ENCODE results near the gene IP6K3.

Gene IP6K3

DNA sequence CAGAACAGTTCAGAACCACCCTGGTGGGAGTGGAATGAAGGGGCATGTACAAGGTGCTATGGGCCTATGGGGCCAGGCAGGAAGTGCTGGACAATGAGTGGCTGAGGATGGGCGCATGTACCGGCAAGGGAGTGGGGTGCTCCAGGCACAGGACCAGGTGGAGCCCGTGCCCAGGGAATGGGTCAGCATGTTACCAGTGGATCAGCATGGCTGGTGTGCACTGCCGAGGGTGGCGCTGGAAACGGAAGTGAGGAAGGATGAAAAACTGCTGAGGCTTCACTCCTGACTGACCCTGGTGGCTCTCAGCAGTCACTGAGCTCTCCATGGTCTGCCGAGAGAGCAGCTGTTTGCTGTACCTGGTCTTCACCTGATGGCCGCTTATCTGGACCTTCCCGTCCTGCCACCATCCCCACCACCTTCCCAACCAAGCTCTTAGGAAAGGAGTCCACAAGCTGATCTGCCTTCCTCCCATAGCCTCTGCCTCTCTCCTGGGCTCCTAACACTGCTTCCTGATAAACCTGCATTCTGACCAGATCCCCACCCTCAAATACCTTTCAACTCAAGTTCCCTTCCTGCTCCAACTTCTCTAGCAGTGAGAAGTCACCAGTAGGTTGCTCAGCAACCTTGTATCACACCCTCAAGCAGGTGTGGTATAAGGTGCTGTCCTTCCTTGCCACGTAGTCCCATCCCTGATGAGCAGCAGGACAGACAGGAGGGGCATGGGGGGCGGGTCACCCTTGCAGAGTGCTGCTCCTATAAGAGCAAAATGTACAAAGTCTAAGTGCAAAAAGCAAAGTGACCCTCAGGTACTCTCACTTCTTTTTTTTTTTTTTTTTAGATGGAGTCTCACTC, 42.3 kb downstream of the IP6K3 start:
- no peak for DNase-seq (ENCODE audit: low spot score)

DNA sequence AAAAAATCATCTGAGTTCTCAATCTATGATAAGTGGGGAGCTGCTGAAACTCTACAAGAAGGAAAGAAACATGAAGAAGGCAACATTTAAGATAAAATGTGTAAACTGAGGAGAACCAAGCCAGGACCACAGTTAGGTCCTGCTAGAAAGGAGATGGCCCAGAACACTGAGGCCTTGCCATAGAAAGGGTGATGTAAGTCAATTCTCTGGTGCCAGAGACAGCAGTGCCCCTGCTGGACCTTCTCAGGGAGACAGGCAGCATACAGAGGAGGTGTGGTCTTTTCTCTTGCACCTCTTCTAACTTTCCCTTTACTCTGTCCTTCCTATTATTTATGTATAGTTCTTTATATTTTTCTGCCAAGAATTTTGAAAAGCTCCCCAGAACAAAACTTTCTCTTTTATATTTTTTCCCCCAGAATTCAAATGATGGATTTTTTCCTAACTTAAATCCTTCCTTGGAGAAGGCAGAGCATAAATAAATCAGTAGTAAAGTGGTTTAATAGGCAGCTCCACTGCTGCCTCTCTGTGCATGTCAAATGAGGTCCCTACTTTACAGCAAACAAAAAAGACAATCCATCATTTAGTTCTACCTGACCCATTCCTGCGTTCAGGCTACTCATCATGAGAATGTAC, 44.2 kb downstream of the IP6K3 start:
- DNase-seq (ENCODE audit: low spot score): peak; percentile 45

DNA sequence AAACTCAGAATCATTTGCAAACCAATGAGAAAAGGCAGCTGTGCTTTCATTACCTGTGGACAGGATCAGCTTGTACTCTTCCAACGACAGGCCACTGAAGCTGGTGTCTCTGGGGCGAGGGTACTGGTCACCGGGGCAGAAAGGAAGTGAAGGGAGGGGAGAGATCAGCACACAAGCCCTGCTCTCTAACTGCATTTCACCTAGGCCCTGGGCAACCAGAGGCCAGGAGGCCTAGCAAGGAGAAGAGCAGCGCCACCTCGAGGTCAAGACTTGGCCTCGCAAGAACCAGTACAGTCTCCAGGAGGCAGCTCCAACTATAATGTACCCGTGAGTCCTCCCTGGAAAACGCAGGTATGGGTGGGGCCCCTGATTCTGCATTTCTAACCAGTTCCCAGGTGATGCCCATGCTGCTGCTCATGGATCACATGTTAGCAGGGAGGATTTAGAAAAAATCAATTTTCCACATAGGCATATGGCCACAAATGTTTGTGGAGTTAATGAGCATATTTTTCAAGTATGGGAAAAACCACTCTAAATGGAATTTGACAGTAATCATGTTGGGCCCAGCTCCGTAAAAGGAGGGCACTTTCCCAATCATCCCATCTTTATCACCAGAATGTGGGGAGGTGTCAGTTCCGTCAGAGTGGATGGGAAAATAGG, 46.2 kb downstream of the IP6K3 start:
- peak; percentile 53 for DNase-seq (ENCODE audit: low spot score)

DNA sequence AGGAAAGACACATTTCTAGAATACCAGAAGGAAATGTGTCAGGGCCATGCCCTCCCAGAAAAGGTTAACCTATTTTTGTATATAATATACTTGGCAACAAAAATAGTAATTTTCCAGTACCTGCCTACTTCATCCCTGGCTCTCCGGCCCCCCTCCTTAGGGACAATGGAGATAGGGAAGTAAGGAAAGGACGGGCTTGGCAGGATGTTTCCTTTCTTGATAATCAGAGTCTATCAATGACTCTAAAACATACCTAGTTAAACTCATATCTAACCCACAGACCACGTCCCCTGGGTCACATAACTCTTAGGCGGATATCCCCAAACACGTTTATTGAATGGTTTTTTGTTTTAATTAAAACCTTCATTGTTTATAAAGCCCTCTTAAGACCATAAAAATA, 47.0 kb downstream of the IP6K3 start:
- DNase-seq (ENCODE audit: low spot score): no peak

DNA sequence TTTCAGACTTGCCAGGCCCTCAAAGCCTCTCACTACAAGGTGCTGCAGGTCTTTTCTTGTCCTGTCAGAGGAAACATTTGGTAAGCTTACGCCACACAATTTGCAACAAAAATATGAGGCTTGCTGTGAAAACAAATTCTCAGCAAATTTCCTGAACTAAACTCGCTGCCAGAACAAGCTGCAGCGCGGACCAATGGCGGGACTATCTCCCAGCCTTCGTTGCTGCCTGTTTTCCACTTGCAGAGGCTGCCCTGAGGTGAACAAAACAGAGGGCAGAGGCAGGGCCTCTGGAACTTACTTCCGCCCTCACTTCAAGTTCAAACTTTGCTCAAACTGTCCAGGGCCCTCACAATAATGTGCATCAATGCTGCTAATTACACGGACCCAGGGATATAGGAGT, 47.6 kb downstream of the IP6K3 start:
- DNase-seq (ENCODE audit: low spot score): no peak

DNA sequence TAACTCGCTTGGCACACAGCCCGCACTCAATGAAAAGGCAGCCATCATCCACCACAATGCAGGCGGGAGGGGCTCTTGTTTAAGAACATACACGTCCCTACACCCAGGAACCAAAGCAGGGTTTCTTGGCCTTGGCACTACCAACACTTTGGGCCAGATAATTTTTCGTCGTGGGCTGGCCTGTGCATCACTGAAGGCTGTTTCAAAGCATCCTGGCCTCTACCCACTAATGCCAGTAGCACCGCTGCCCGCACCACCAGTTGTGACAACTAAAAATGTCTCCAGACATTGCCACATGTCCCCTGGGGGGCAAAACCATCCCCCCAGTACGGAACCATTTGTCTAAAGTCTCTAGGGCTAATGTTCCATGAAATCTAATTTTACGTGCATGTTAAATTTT, 48.2 kb downstream of the IP6K3 start:
- no peak for DNase-seq (ENCODE audit: low spot score)

DNA sequence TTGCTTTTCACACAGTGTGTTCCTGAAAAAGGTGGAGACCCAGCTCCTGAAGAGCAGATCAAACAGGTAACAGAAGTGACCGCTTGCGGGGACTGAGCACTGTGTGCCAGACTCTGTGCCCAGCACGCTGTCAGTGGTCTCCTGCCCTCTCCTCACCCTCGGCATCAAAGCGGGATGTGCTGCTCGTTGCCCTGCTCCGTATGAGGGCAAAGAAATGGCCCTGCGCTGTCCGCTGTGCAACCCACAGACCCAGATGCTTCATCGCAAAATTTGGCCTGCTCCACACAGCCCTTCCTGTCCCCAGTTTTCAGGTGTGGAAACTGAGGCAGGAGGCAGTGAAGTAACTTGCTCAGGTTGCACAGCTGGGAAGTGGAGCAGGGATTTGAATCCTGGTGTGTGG, 48.9 kb downstream of the IP6K3 start:
- DNase-seq (ENCODE audit: low spot score): no peak

DNA sequence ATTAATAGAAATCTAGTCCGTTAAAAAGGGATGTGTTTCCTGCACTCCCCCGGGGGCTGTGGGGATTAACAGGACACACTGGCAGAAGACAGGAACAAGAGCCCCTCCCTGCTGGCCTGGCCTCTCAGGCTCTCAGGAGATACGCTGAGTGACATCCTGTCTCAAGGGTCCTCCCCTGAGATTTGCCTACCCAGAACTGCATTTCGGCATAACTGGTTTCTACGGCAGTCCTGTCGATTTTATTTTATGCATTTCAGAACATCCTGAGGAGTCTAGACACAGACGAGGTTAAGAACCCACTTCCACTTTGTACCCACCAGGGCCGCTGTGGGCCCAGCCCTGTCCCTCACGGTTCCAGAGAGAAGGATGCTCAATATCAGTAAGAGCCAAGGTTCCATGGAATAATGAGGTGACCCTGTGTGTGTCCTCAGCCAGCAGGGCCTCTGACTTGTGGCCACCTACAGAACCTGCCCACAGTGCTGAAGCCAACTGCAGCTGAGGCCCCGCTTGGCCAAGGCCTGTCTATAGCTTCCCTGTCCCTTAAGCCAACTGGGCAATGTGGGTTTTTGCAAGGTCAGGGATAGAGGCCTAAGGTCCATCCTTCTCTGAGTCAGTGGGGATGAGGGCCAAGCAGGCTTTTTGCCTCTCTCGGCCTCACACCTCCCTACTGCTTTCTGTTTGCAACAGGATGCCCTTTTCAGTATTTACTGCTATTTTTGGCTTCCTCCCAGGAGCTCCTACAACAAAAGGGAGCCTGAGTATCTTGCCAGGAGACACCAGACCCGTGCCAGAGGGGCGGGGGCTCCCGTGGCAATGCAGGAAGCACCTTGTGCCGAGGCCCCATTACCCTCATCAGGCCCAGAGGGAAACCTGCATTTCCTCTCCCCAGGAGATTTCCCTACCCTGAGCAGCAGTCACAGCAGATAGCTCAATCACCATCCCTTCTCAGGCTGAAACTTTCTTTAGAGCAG, 49.9 kb downstream of the IP6K3 start:
- DNase-seq (ENCODE audit: low spot score): no peak

DNA sequence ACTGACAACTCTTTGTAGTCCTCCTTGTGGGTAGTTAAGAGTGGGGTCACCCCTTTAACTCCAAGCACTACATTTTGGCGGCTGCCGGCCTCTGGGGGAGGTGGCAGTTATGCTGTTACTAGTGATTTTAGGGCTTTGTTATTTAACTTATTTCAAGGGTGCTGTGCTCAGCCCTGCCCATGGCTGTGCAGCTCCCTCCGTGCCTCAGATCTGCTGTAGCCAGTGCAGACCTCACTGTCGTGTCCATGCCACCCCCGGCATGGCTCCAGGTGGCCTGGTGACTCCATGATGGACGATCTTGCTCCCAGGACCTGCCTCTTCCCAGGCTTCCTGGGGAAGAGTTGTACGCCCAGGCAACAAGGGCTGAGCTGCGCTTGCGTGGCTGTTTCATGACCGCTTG, 50.6 kb downstream of the IP6K3 start:
- DNase-seq (ENCODE audit: low spot score): no peak

DNA sequence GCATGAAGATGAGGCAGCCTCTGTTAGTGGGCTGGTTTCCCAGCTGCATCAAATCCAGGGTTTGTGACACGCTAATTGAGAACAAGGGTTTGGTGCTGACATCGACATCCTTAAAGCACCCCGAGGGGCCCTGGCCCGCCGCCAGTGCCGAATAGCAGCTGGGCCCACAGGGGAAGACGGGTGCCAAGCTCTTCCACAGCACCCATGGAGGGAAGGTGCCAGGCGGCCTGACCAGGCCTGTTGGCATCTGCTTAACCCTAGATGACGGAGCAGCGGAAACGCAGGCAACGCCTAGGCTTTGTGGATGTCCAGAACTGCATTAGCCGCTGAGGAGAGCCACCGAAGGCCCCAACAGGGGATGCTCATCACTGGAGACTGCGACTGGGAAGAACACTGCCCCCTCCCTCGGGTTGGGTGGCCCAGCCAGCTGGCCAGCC, 51.2 kb downstream of the IP6K3 start:
- DNase-seq (ENCODE audit: low spot score): no peak

DNA sequence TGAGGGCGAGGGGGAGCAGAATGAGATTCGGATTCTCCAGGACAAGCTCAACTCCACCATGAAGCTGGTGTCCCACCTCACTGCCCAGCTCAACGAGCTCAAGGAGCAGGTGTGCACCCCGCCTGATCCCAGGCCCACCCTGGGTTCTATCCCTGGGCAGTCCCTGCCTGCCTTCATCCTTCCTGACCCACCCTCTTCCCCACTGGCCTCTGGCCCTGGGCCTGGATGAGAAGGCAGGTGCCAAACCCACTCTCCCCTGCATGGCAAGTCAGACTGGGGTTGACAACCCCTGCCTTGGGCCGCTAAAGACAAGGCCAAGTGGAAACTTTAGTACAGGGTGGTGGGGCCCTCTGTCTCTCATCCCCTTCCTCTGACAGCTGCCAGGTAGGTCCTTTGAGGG, 51.7 kb downstream of the IP6K3 start:
- DNase-seq (ENCODE audit: low spot score): no peak

DNA sequence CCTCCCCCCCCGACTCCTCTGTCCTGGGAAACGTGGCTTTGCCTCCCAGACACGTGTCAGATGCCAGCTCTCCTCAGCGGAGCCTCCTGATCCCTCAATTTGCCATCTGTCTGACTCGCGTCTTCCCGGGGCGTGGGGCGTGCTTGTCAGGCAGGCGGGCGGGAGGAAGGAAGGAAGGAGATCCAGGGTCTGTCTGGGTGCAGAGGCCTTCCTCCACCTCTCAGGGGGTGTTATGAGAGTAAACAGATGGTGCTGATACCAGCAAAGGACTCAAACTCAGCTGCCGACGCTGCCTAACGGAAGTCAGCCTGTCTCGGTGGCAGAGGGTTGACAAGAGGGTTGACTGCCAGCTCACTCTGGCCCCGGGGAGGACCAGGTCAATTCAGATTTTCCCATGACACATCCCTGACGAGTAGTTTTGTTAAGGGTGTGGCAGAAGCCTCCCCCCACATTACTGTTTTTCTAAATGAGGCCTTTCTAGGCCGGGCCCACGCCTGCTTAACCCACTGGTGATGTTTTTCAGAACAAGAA, 52.2 kb downstream of the IP6K3 start:
- no peak for DNase-seq (ENCODE audit: low spot score)

DNA sequence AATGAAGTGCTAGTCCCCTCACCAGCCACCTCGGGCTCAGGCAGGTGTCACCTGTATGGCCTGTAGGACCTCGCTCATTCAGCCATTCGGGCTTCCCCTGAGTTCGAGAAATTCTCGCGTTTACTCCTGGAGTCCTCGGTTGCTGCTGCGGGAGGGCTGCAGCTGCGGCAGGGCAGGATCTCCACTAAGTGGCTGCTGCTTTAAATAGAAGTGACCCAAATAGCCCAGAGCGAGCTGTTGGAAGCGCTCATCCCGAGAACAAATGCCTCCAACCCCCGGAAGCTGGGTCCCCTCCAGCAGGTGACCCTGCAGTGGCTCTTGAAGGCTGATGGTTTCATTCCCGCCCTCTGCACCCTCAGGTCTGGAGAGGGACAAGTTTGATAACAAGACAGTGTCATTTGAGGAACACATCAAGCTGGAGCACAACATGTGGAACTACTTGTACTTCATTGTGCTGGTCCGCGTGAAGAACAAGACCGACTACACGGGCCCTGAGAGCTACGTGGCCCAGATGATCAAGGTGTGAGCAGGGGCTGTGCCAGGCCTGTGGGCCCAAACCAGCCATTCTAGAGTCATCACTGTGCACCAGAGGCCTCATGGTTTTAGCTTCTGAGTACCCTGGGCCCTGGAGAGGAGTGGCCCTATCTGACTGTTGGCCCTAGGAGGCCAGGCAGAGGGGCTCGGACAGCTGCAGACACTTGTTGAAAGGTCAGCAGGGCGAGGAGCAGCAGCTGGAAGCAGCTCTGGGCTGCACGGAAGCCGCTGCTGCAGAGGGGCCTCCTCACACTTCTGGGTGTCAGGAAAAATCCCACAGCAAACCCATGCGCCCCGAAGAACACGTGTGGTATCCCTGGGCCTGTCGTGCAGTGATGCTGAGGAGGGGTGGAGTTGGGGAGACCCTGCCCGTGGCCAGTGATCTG, 53.3 kb downstream of the IP6K3 start:
- no peak for DNase-seq (ENCODE audit: low spot score)

DNA sequence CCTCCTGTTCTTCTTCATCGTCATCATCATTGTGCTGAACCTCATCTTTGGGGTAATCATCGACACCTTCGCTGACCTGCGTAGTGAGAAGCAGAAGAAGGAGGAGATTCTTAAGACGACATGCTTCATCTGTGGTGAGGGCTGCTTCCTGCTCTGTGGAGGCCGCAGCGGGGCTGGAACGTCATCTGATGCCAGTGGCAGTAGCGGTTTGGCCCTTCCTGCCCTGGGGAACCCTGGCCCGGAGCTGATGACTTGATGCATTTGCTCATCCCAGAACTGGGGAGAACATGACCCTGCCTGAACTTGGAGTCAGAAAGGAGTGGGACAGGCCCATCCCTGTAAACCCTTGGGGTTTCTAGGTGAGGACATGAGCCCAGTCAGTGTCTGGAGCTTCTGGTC, 53.9 kb downstream of the IP6K3 start:
- no peak for DNase-seq (ENCODE audit: low spot score)

DNA sequence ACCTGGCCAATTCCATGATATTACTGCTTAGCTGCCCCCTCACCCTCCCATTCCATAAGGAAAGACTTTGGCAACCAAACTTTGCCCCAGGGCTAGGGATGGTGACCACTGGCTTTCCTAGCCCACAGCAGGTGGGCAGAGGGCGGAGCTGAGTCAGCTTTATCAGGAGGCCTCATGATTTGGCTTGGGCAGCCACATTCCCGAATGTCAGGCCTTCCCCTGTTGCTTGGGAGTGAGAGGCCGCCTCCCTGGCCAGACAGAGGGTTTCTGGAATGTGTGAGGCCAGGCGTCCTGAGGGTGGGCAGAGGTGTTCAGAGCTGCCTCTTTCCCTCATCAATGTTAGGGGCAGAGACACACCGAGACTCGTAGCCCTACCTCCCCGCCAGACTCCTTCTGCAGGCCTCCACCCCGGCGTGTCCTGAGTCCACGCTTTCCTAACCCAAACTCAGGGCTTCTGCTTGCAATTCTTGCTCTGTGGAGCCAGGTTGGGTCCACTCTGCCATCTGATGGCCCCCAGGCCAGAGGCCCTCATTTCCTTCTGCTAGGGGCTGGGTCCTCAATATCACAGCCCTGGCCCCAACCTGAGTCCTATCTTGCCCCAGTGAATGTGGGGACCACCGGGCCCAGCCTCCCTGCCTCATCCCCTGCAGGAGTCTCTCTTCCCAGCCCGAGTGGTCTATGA, 54.5 kb downstream of the IP6K3 start:
- no peak for DNase-seq (ENCODE audit: low spot score)

DNA sequence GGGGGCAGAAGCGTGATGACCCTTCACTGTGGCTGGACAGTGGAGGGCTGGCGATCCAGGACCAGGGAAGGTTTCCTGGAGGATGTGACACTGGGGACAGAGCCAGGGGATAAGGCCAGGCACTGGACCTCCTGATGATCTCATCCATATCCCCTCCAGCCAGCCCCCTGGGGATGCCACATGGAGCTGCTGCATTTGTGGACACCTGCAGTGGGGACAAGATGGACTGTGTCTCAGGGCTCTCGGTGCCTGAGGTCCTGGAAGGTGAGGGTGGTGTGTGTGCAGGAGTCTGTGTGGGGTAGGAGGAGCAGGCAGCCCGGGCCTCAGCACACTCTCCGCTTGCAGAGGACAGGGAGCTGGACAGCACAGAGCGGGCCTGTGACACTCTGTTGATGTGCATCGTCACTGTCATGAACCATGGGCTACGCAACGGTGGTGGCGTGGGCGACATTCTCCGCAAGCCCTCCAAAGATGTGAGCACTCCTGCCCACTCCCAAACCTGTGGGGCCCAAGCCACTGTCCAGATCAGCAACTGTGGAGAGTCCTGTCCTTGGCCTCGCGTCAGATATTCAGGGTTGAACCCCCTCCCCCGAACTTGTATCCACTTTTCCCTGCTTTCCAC, 55.1 kb downstream of the IP6K3 start:
- DNase-seq (ENCODE audit: low spot score): no peak

DNA sequence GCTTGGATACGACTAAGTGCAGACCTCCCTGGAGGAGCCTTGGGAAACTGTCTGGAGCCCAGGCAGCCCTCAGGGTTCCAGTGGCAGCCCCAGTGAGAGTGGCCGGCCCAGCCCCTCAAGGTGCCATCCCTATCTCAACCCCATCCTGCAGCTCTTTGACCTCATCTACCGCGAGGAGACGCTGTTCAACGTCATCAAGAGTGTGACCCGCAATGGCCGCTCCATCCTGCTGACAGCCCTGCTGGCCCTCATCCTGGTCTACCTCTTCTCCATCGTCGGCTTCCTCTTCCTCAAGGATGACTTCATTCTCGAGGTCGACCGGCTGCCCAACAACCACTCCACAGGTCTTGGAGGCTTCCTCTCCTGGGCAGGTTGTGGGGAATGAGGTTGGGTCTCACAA, 55.9 kb downstream of the IP6K3 start:
- no peak for DNase-seq (ENCODE audit: low spot score)

DNA sequence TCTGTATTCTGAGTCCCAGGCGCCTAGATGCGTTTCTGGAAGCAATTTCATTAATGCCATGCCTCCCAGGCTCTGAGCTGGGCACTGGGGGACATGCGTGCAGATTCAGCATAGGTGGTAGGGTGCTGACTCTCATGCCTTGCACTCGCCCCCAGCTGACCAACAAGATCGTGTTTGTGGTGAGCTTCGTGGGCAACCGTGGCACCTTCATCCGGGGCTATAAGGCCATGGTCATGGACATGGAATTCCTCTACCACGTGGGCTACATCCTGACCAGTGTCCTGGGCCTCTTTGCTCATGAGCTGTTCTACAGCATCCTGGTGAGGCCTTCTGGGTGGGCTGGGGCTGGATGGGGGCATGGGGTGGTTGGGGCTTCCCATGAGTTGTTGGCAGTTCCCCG, 56.8 kb downstream of the IP6K3 start:
- DNase-seq (ENCODE audit: low spot score): no peak

DNA sequence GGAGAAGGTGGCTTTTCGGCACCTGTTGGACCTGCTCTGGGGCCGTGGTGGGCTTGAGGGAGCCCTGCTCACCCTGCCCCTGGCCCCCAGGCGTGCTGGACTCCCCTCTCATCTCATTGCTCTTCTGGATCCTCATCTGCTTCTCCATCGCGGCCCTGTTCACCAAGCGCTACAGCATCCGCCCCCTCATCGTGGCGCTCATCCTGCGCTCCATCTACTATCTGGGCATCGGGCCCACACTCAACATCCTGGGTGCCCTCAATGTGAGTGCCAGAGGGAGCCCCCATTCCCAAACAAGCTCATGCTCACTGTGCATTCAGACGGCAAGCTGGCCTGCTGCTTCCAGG, 57.6 kb downstream of the IP6K3 start:
- DNase-seq (ENCODE audit: low spot score): no peak

Data from SW480 (cell line).